ENCODE results near the gene PNLDC1.
"Not testable (repeated sequence)": the region's sequence is repeated elsewhere in the genome, so short reads cannot be mapped to it uniquely, and the experiment has no call there.

DNA sequence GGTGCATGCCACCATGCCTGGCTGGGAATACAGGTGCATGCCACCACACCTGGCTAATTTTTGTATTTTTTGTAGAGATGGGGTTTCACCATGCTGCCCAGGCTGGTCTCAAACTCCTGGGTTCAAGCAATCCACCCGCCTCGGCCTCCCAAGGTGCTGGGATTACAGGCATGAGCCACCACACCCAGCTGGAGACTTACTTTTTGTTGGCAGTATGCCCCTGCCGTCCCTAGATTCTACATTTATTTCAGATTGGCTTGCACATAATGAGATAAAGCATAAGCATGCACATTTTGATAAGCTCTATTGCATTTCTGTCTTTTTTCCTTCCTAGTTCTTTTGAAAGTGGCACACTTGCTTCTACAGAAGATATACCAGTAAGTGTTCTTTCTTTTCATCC lies 16.7 kb downstream of the PNLDC1 start:
- TF ChIP-seq, protein P1, sequence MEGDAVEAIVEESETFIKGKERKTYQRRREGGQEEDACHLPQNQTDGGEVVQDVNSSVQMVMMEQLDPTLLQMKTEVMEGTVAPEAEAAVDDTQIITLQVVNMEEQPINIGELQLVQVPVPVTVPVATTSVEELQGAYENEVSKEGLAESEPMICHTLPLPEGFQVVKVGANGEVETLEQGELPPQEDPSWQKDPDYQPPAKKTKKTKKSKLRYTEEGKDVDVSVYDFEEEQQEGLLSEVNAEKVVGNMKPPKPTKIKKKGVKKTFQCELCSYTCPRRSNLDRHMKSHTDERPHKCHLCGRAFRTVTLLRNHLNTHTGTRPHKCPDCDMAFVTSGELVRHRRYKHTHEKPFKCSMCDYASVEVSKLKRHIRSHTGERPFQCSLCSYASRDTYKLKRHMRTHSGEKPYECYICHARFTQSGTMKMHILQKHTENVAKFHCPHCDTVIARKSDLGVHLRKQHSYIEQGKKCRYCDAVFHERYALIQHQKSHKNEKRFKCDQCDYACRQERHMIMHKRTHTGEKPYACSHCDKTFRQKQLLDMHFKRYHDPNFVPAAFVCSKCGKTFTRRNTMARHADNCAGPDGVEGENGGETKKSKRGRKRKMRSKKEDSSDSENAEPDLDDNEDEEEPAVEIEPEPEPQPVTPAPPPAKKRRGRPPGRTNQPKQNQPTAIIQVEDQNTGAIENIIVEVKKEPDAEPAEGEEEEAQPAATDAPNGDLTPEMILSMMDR (IDR thresholded peaks at IDR 0.05): not testable (repeated sequence)
- TF ChIP-seq POLR2A (IDR thresholded peaks at IDR 0.05): not testable (repeated sequence)

All from testis (tissue), 2 donors.